CD4-positive, alpha-beta memory T cell (primary cell): ENCODE results near the gene PXDN. TPM values are rescaled to one million over a fixed set of nuclear protein-coding genes. Genes with fewer than 3 reads are reported as not detected.
"Not testable (repeated sequence)": the region's sequence is repeated elsewhere in the genome, so short reads cannot be mapped to it uniquely, and the experiment has no call there.

Experiments used
- CTCF ChIA-PET: fragments of 350-600 bp; sonication (Branson Sonifier 250); formaldehyde crosslinking; loops from one replicate; lab custom pipeline; 2021; ENCODE audit warnings: inconsistent platforms; ENCODE audit not compliant: partially characterized antibody; lab: Charles Lee
- POLR2A ChIA-PET: fragments of 350-600 bp; sonication (Branson Sonifier 250); formaldehyde crosslinking; loops from one replicate; lab custom pipeline; 2021; ENCODE audit not compliant: partially characterized antibody; lab: Charles Lee
- DNase-seq, 5 donors: peaks; one replicate each; pipeline versions ENCODE4 v3.0.0 to v3.0.0-alpha.2; 2020 to 2022; ENCODE audit warnings: mixed read lengths in 1 of 5
- H3K27ac ChIP-seq: one replicate; pipeline ENCODE4 v1.7.0; 2013; ENCODE audit warnings: low read depth, low read length
- H3K27me3 ChIP-seq: 2 replicates; pipeline ENCODE4 v1.7.0; 2013; ENCODE audit warnings: mild to moderate bottlenecking, low read length, moderate library complexity; ENCODE audit not compliant: insufficient read depth
- H3K36me3 ChIP-seq: 2 replicates; pipeline ENCODE4 v1.7.0; 2013; ENCODE audit warnings: mild to moderate bottlenecking, low read length, moderate library complexity; ENCODE audit not compliant: insufficient read depth
- H3K4me1 ChIP-seq: 2 replicates; pipeline ENCODE4 v1.7.0; 2013; ENCODE audit warnings: mild to moderate bottlenecking, low read length, moderate library complexity; ENCODE audit not compliant: insufficient read depth
- H3K4me3 ChIP-seq, 2 donors: one replicate each; pipeline ENCODE4 v1.7.0; 2013; ENCODE audit warnings: low read length in 2 of 2, mild to moderate bottlenecking in 1 of 2
- H3K9me3 ChIP-seq, 2 donors: one replicate each; pipeline ENCODE4 v1.7.0; 2013; ENCODE audit warnings: low read length in 2 of 2, control low read depth in 1 of 2; ENCODE audit not compliant: control insufficient read depth in 1 of 2
- H3K27ac Mint-ChIP-seq, 7 donors: one replicate each; pipeline ENCODE4 v1.8.0; 2020 to 2021; ENCODE audit warnings: mixed read lengths in 7 of 7, mild to moderate bottlenecking in 6 of 7, inconsistent platforms in 3 of 7, moderate library complexity in 3 of 7
- H3K27me3 Mint-ChIP-seq, 2 donors: one replicate each; pipeline ENCODE4 v1.8.0; 2020 to 2021; ENCODE audit warnings: mixed read lengths in 2 of 2
- H3K36me3 Mint-ChIP-seq, 2 donors: one replicate each; pipeline ENCODE4 v1.8.0; 2020 to 2021; ENCODE audit warnings: mixed read lengths in 2 of 2, inconsistent platforms in 1 of 2, mild to moderate bottlenecking in 1 of 2
- H3K4me1 Mint-ChIP-seq, 4 donors: one replicate each; pipeline ENCODE4 v1.8.0; 2020 to 2021; ENCODE audit warnings: mixed read lengths in 4 of 4, mild to moderate bottlenecking in 1 of 4
- H3K4me3 Mint-ChIP-seq, 8 donors: one replicate each; pipeline ENCODE4 v1.8.0; 2020 to 2021; ENCODE audit warnings: mixed read lengths in 8 of 8, mild to moderate bottlenecking in 7 of 8, moderate library complexity in 6 of 8, inconsistent platforms in 3 of 8
- H3K9me3 Mint-ChIP-seq, 8 donors: one replicate each; pipeline ENCODE4 v1.8.0; 2020 to 2021; ENCODE audit warnings: mixed read lengths in 8 of 8, mild to moderate bottlenecking in 5 of 8, inconsistent platforms in 3 of 8, moderate library complexity in 1 of 8
- intact Hi-C: fragments of 100-400 bp; cut with micrococcal nuclease; formaldehyde crosslinking; loops from one replicate; pipeline ENCODE4 v1.15.1; 2023
- polyA plus RNA-seq, 2 donors: library from polyadenylated mRNA; unstranded; fragments of 300-500 nt; fragmentation: Illumina TruSeq; gene quantifications; one replicate each; pipeline ENCODE4 v1.2.3, GENCODE V29; 2021
- total RNA-seq, 2 experiments: library from RNA; stranded (reverse); gene quantifications; one replicate each; pipeline ENCODE4 v1.2.3, GENCODE V29; 2021

The PXDN gene
- total and polyA plus RNA-seq, 4 experiments from 2014 or later: 0.79 TPM; not detected in 3

- Histone ChIP-seq H3K27me3 (no peaks in the 10 kb centered on the region), H3K27ac (no peak overlapping the region), H3K4me1 (no peaks in the 10 kb centered on the region), H3K4me3 (no peak overlapping the region), H3K36me3 (no peaks in the 10 kb centered on the region), H3K9me3 (no peaks in the 10 kb centered on the region)
- H3K4me1 Mint-ChIP-seq: no peaks in the 10 kb centered on the region
- POLR2A ChIA-PET: no interaction called here
- H3K4me3 Mint-ChIP-seq: no peak overlapping the region
- intact Hi-C loops: no loop called here
- no peak for DNase-seq
- peak overlapping the region in 1 of 7 donors; percentile 8 for H3K27ac Mint-ChIP-seq
- H3K9me3 Mint-ChIP-seq: peaks cover 0 to 3% (median 0%) of the 10 kb centered on the region in 8 donors
- CTCF ChIA-PET: no interaction called here
- H3K27me3 Mint-ChIP-seq: peaks cover 0 to 2% of the 10 kb centered on the region in 2 donors
- H3K36me3 Mint-ChIP-seq: no peaks in the 10 kb centered on the region
Measured at GRCh38 chr2:1680222-1681016, 63.9 kb downstream of the PXDN start.

- H3K36me3 ChIP-seq, H3K27ac Mint-ChIP-seq, H3K4me1 ChIP-seq, POLR2A ChIA-PET, H3K4me3 Mint-ChIP-seq, CTCF ChIA-PET, DNase-seq, H3K9me3 ChIP-seq, H3K9me3 Mint-ChIP-seq, H3K4me1 Mint-ChIP-seq, H3K4me3 ChIP-seq, H3K27me3 ChIP-seq, H3K27me3 Mint-ChIP-seq, intact Hi-C loops, H3K27ac ChIP-seq, H3K36me3 Mint-ChIP-seq: not testable (repeated sequence)
Measured at GRCh38 chr2:1679488-1680039, 64.8 kb downstream of the PXDN start.

GRCh38 chr2:1679065-1679464, 65.2 kb downstream of the PXDN start:
- H3K9me3 Mint-ChIP-seq: not testable (repeated sequence)

GRCh38 chr2:1678609-1679008, 65.7 kb downstream of the PXDN start:
- Histone ChIP-seq H3K4me3 (no peak overlapping the region), H3K4me1 (no peaks in the 10 kb centered on the region), H3K36me3 (no peaks in the 10 kb centered on the region), H3K27me3 (no peaks in the 10 kb centered on the region), H3K27ac (no peak overlapping the region), H3K9me3 (no peaks in the 10 kb centered on the region)
- peaks cover 0 to 5% (median 0%) of the 10 kb centered on the region in 8 donors for H3K9me3 Mint-ChIP-seq
- intact Hi-C loops: no loop called here
- DNase-seq: no peak
- no peak overlapping the region for H3K27ac Mint-ChIP-seq
- H3K4me1 Mint-ChIP-seq: no peaks in the 10 kb centered on the region
- H3K36me3 Mint-ChIP-seq: no peaks in the 10 kb centered on the region
- H3K27me3 Mint-ChIP-seq: peaks cover 0 to 2% of the 10 kb centered on the region in 2 donors
- H3K4me3 Mint-ChIP-seq: no peak overlapping the region
- ChIA-PET CTCF (no interaction called here), POLR2A (no interaction called here)

More at GRCh38 chr2:1679065-1679464, 65.2 kb downstream of the PXDN start:
- H3K9me3 ChIP-seq, H3K27ac ChIP-seq, POLR2A ChIA-PET, H3K4me3 ChIP-seq, H3K27me3 ChIP-seq, CTCF ChIA-PET, H3K4me1 Mint-ChIP-seq, H3K4me1 ChIP-seq, DNase-seq, H3K27me3 Mint-ChIP-seq, H3K27ac Mint-ChIP-seq, H3K36me3 Mint-ChIP-seq, H3K4me3 Mint-ChIP-seq, intact Hi-C loops, H3K36me3 ChIP-seq: not testable (repeated sequence)

- no peaks in the 10 kb centered on the region for H3K4me1 Mint-ChIP-seq
Measured at GRCh38 chr2:1677821-1678165, 66.5 kb downstream of the PXDN start.

GRCh38 chr2:1676913-1677820, 67.1 kb downstream of the PXDN start:
- H3K36me3 Mint-ChIP-seq: no peaks in the 10 kb centered on the region
- Histone ChIP-seq H3K4me3 (no peak overlapping the region), H3K27me3 (no peaks in the 10 kb centered on the region), H3K36me3 (no peaks in the 10 kb centered on the region), H3K27ac (no peak overlapping the region), H3K4me1 (no peaks in the 10 kb centered on the region), H3K9me3 (no peaks in the 10 kb centered on the region)
- peaks cover 0 to 5% (median 0%) of the 10 kb centered on the region in 8 donors for H3K9me3 Mint-ChIP-seq
- DNase-seq: no peak
- H3K4me1 Mint-ChIP-seq: no peaks in the 10 kb centered on the region
- intact Hi-C loops: no loop called here
- no peak overlapping the region for H3K27ac Mint-ChIP-seq
- ChIA-PET CTCF (no interaction called here), POLR2A (no interaction called here)
- peaks cover 0 to 2% of the 10 kb centered on the region in 2 donors for H3K27me3 Mint-ChIP-seq
- H3K4me3 Mint-ChIP-seq: no peak overlapping the region

More at GRCh38 chr2:1677821-1678165, 66.5 kb downstream of the PXDN start:
- Histone ChIP-seq H3K36me3 (no peaks in the 10 kb centered on the region), H3K4me3 (no peak overlapping the region), H3K9me3 (no peaks in the 10 kb centered on the region), H3K27ac (no peak overlapping the region), H3K4me1 (no peaks in the 10 kb centered on the region), H3K27me3 (no peaks in the 10 kb centered on the region)
- Mint-ChIP-seq H3K9me3 (peaks cover 0 to 5% (median 0%) of the 10 kb centered on the region in 8 donors), H3K4me3 (no peak overlapping the region), H3K27ac (no peak overlapping the region), H3K27me3 (peaks cover 0 to 2% of the 10 kb centered on the region in 2 donors), H3K36me3 (no peaks in the 10 kb centered on the region)
- no peak for DNase-seq
- ChIA-PET CTCF (no interaction called here), POLR2A (no interaction called here)
- intact Hi-C loops: no loop called here
